ENCODE results near the gene HBE1.
"Not testable (repeated sequence)": the region's sequence is repeated elsewhere in the genome, so short reads cannot be mapped to it uniquely, and the experiment has no call there.

Gene HBE1

DNA sequence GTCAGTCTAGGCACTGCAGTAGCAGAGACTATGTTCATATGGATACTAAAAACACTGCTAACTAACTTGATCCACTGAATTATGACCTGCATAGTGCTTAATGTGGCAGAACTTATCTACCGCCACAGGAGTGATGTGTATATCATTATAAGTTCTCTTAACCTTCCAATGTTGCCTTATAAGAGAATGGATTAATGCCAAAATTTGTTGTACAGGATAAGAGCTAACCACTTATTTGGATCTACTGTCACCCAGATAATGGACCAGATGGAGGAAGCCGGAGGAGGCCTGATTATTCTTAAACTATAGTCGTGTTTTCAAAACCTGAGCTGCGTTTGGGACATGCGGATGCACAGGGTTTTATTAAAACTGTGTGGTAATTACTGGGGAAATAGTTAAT is 33.9 kb upstream of the HBE1 start:
- H3K4me3 ChIP-seq (ENCODE audit: low read depth, low read length) = no peak overlapping the region
- ChIA-PET POLR2A (no interaction called here), CTCF (interaction anchor here (0.7 to 1.2 kb wide), 2 partner anchors 13 to 22 kb away, joined by 3 to 5 read pairs; no protein-coding TSS in a partner anchor)
- no peak for DNase-seq (ENCODE audit: low read depth, low spot score)
- TF ChIP-seq, protein P1, sequence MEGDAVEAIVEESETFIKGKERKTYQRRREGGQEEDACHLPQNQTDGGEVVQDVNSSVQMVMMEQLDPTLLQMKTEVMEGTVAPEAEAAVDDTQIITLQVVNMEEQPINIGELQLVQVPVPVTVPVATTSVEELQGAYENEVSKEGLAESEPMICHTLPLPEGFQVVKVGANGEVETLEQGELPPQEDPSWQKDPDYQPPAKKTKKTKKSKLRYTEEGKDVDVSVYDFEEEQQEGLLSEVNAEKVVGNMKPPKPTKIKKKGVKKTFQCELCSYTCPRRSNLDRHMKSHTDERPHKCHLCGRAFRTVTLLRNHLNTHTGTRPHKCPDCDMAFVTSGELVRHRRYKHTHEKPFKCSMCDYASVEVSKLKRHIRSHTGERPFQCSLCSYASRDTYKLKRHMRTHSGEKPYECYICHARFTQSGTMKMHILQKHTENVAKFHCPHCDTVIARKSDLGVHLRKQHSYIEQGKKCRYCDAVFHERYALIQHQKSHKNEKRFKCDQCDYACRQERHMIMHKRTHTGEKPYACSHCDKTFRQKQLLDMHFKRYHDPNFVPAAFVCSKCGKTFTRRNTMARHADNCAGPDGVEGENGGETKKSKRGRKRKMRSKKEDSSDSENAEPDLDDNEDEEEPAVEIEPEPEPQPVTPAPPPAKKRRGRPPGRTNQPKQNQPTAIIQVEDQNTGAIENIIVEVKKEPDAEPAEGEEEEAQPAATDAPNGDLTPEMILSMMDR (IDR thresholded peaks at IDR 0.05; ENCODE audit: insufficient read depth, low read length, missing control alignments) = no peak

GRCh38 chr11:5301846-5302245 is 32.1 kb upstream of the HBE1 start, which contains the start of gene OR51B4:
Gene OR51B4, minus strand, starts transcription at chr11:5301946. Its CDS starts 0 bp downstream, at chr11:5301946.
- ChIA-PET CTCF (interaction anchor here (1.1 kb wide), 1 partner anchor 11 kb away, joined by 3 read pairs; no protein-coding TSS in a partner anchor), POLR2A (no interaction called here)
- H3K4me3 ChIP-seq (ENCODE audit: low read depth, low read length) = no peak within 1 kb of the TSS
- TF ChIP-seq, protein P1 (IDR thresholded peaks at IDR 0.05; ENCODE audit: insufficient read depth, low read length, missing control alignments) = no peak
- DNase-seq (ENCODE audit: low read depth, low spot score) = no peak

DNA sequence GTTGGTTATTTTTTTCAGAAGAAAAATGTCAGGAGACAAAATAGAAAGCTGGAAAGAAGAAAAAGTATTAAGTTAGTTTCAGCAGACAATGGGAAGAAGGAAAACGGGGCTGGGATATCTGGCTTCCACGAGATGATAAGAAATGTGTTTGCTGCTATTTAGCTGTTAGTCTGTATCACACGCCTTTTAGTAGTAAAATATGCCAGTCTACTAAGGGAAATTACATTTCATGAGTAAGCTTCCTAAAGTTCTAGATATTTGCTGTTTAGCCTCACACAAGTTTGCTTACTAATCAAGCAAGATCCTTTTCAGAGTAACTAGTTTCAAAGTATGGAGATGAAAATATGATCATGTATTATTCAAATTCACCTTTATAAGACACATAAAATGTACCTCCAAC is 30.5 kb upstream of the HBE1 start:
- ChIA-PET POLR2A (no interaction called here), CTCF (interaction anchor here (1.9 kb wide), 1 partner anchor 9 kb away, joined by 8 read pairs; no protein-coding TSS in a partner anchor)
- no peak overlapping the region for H3K4me3 ChIP-seq (ENCODE audit: low read depth, low read length)
- TF ChIP-seq, protein P1 (IDR thresholded peaks at IDR 0.05; ENCODE audit: insufficient read depth, low read length, missing control alignments) = no peak
- DNase-seq (ENCODE audit: low read depth, low spot score) = no peak

DNA sequence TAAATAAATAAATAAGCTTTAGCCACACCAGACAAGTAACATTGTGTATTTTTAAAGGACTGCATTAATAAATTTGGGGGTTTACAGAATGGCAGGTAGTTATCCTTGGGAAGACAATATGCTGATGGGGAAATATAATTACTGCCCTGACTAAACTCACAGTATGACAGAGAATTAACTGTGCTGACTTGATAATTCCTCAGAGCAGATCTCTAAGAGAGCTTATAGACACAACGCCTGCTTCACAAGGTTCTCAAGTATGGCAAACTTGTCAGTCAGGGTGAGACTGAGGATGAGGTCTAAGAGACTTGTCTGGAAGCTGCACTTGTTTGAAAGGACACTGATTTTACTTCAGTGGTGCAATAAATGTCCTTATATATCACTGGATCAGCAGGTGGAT is 28.7 kb upstream of the HBE1 start:
- no peak for DNase-seq (ENCODE audit: low read depth, low spot score)
- TF ChIP-seq, protein P1 (IDR thresholded peaks at IDR 0.05; ENCODE audit: insufficient read depth, low read length, missing control alignments) = no peak
- H3K4me3 ChIP-seq (ENCODE audit: low read depth, low read length) = no peak overlapping the region
- ChIA-PET CTCF (interaction anchor here (0.9 to 2.1 kb wide), 2 partner anchors 9 to 174 kb away, joined by 4 to 7 read pairs; no protein-coding TSS in a partner anchor), POLR2A (no interaction called here)

DNA sequence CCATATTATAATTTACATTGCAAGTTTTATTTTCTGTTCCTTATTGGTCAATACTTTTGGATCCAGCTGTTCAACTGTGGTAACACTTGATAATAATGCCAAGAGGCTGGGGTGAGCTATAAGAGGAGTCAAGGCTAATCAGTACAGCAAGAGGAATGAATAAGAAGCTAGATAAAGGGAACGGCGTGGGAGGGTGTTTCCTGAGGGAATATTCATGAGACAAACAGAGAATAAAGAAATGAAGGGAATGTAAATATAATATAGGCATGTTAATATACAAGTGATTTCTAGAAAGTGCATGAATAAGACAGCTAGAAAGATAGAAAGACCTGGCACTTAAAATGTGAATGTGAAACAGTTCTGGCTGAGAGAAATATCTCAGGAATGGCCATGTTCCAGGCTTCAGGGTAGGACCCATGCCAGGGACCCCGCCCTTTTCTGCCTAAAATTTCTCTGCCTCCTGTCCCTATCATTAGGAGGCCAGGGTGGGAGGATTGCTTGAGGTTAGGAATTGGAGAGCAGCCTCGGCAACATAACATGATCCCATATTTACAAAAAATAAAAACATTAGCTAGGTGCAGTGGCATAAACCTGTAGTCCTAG is 28.1 kb upstream of the HBE1 start:
- POLR2A ChIA-PET = no interaction called here

DNA sequence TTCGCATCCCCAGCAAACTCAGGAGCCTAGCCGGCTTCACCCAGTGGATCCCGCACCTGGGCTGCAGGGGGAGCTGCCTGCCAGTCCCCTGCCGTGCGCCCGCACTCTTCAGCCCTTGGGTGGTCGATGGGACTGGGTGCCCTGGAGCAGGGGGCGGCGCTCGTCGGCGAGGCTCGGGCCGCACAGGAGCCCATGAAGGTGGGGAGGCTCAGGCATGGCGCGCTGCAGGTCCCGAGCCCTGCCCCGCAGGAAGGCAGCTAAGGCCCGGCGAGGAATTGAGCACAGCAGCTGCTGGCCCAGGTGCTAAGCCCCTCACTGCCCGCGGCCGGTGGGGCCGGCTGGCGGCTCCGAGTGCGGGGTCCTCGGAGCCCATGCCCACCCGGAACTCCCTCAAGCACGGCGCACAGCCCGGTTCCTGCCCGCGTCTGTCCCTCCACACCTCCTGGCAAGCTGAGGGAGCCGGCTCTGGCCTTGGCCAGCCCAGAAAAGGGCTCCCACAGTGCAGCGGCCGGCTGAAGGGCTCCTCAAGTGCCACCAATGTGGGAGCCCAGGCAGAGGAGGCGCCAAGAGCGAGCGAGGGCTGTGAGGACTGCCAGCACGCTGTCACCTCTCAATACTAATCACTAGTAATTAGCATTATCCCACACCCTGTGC is 24.7 kb upstream of the HBE1 start:
- DNase-seq (ENCODE audit: low read depth, low spot score); H3K4me3 ChIP-seq (ENCODE audit: low read depth, low read length); POLR2A ChIA-PET; CTCF ChIA-PET: not testable (repeated sequence)

More for the DNA sequence above, 28.1 kb upstream of the HBE1 start:
- TF ChIP-seq, protein P1 (IDR thresholded peaks at IDR 0.05; ENCODE audit: insufficient read depth, low read length, missing control alignments) = no peak
- H3K4me3 ChIP-seq (ENCODE audit: low read depth, low read length) = no peak overlapping the region
- no peak for DNase-seq (ENCODE audit: low read depth, low spot score)
- CTCF ChIA-PET = interaction anchor here (0.9 to 2.1 kb wide), 2 partner anchors 9 to 173 kb away, joined by 4 to 7 read pairs; no protein-coding TSS in a partner anchor
